DMS 273 treated with DMSO at 0.1 percent for 48 hours (cell line): ENCODE measurements around the gene ZNRF2.
"Not testable (repeated sequence)": the region's sequence is repeated elsewhere in the genome, so short reads cannot be mapped to it uniquely, and the experiment has no call there.

Experiments used
- DNase-seq: peaks from one replicate; lab custom pipeline; 2025; lab: John Stamatoyannopoulos, UW

Gene ZNRF2

DNA sequence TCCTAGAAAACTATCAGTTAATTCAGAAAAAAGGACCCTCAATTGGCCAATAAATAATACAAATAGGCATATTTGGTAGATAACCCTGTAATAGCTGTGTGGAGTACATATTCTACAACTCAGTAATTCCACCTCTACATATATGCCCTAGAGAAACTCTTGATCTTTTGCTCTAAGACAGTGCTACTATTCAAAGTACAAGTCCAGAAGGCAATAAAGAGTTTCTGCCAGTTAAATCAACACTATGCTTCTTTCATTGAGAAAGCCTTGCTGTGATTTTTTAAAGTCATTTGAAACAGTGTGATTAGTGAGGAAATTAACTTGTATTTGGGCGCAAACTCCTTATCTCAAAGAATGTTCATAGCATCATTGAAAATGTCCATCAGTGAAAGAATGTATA, 75.6 kb downstream of the ZNRF2 start:
- DNase-seq: no peak

DNA sequence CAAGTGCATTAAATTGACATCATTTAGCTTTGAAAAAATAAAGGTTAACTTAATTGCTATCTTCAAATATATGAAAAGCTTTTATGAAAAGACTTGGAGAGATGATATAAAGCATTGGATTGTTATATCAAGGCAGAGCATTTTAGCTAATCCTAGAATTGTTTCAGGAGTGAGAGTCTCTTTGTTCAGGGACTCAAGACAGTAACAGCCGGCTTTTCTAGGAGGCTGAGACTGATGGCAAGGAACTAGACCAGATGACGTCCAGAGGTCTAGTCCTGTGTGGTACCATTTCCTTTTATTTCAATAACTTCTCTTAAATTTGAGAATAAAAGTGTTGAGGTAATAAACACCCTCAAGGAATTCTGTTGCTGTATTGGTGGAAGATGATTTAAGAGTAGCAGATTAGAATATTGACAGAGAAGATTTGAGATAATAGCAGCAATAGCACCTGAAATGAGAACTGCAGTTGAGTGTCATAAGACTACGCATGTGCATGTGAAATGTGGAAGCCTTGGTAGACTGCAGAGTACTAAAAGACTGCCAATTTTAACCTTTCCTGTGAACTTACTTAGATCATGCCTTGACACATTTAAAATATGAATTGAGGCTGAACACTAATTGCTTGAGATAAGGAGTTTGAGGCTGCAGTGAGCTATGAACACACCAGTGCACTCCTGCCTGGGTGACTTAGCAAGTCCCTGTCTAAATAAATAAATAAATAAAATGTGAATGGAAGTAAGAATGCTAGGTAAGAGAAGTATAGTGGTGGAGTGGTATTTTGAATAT, 79.6 kb downstream of the ZNRF2 start:
- DNase-seq: no peak

DNA sequence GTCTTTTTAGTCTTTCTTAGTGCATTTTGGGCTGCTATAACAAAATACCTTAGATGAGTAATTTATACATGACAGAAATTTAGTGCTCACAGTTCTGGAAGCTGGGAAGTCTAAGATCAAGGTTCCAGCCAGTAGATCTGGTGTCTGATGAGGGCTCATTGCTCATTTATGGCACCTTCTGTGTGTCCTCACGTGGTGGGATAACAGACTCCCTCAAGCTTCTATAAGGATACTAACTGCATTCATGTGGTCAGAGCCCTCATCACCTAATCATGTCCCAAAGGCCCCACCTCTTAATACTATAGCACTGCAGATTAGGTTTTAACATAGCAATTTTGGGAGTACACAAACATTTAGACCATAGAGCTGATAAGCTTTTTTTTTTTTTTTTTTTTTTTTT, 80.4 kb downstream of the ZNRF2 start:
- DNase-seq: no peak

DNA sequence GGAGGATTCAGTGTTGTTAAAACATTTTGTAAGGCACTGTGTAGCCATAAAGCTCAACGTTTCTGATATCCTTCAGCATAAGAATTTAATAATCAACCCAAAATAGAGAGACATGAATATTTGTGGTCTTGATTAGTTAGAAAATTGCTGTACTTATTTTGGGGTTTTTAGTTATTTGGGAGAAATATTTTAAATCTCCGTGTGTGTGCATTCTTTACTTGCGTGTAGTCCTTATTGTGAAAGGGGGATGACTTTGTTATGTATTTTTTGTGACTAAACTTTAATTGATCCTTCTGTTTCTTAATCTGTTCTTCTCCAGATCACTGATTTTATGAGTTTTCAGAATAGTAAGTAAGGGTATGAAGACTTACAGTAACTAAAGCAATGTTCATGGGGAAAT, 81.2 kb downstream of the ZNRF2 start:
- DNase-seq: no peak

DNA sequence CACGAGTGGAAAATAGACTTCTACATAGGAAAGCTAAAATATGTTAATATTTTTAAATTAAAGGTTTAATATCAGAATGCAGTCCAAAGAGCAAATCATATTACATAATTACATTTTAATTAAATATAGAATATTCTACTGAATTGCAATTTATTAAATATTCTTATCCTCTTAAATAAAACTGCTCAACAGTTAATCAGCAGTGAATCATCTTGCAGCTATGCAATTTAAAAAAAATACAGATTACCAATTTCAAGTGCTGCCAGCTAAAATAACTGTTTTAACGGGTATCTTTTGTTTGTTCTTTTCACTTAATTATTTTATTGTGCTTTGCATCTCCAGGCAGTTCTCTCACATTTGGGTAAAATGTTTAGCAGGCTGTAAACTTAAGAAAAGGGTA, 82.2 kb downstream of the ZNRF2 start:
- DNase-seq: no peak

DNA sequence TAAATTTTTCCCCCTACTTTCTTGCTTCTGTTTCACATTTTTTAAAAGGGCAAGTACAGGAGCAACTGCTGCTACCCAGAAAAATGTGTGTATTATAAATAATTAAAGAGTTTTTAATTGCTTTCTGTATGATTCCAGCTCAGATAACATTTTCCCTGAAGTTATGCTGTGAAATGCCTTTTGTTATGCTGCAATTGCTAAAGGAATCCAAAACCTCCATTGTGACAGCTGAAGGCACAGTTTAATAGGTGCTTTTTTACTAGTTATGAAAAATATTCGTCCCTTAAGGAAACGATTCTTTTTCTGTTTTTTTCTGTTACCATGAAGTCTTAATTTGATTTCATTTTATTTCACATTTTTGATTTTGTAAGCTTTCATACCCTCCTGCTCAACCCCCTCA, 83.2 kb downstream of the ZNRF2 start:
- no peak for DNase-seq

DNA sequence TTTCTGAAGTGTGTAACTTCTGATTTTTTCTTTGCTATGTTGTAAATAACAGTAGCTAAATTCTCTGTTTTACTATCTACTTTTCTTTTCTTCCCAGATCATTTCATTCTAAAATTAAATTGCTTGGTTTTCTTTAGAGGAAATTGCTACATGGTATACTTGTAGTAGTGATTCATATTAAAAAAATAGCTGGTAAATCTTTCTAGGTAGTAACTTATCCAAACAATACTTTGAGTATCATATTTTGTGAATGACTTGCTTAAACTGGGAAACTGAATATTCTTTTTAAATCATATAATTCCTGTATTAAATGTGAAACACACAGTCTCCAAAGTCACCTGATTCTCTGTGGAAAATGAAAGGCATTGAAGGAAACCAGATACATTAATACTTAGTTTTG, 85.5 kb downstream of the ZNRF2 start:
- no peak for DNase-seq

DNA sequence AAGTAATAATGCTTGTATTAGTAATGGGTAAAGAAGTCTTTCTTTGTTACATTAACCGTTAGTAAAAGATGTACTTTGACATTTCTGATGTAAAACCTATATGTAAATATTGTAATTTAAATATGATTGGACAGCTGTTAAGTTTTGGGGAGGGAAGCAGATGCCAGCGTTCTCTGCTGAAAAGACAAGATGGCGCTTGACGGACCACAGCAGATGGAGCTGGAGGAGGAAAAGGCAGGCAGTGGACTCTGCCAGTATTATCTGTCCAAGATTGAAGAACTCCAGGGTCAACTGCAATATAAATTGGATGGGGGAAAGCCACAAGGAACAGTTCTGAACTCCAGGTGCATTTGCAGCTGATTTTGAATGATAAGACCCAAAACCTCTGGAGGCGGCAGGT, 86.9 kb downstream of the ZNRF2 start:
- no peak for DNase-seq

DNA sequence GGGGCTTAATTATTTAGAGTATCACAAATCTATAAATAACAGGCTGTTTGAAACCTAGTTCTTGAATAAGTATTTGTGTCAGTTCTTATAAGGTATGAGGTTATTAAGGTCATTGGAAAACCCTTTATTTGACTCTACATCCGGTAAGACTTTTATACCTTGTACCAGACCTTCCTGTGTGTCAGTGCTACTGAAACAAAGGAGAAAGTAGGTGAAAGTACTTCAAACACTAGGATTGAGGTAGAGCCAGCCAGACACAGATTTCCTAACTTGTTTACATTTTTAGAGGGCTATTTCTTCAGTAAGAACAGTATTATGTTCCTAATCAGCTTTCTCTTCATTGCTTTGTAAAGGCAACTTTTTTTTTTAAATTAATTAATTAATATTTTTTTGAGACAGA, 93.9 kb downstream of the ZNRF2 start:
- DNase-seq: no peak

DNA sequence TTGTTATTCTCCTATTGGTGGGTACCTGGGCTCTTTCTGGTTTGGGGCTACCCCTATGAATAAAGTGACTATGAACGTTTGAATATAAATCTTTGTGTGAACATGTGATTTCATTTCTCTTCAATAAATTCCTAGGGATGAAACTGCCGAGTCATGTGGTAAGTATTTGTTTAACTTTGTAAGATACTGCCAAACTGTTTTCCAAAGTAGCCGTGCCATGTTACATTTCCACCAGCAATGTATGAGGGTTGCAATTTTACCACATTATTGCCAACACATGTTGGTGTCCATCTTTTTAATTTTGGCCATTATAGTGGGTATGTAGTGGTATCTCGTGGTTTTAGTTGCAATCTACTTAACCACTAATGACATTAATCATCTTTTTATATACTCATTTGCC, 94.7 kb downstream of the ZNRF2 start:
- DNase-seq: no peak

DNA sequence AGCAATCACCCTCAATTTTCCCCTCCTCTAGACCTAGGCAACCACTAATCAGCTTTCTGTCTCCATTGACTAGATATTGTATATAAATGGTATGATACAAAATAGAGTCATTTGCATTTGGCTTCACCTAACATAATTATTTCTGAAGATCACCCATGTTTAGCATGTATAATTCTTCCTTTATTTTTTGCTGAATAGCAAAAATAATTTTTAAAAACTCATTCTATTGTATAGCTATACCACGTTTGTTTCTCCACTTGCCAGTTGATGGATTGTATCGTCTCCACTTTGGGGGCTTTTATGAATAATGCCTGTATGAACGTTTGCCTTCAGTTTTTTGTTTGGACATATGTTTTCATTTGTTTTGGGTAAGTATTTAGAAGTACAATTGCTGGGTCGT, 95.3 kb downstream of the ZNRF2 start:
- no peak for DNase-seq

DNA sequence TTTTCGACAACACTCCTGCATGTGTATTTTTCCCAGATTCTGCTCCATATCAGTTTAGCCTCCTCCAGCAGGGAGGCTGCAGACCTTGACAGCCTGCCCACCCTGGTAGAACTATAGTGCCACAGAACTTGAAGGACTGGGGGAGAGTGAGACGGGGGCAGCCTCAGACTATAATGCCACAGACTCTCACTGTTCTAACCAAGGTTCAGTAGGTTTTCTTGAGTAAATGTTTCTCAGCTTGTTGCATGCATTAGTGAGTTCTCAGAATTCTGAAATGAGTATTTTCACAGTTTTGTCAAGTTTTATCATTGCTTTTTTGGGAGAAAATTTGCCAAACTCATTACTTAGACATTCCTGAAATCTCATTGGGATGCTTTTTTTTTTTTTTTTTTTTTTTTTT, 95.9 kb downstream of the ZNRF2 start:
- no peak for DNase-seq

DNA sequence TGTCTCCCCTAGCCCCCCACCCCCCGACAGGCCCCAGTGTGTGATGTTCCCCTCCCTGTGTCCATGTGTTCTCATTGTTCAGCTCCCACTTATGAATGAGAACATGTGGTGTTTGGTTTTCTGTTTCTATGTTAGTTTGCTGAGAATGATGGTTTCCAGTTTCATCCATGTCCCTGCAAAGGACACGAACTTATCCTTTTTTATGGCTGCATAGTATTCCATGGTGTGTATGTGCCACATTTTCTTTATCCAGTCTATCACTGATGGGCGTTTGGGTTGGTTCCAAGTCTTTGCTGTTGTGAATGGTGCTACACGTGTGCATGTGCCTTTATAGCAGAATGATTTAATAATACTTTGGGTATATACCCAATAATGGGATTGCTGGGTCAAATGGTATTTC, 96.4 kb downstream of the ZNRF2 start:
- not testable (repeated sequence) for DNase-seq

DNA sequence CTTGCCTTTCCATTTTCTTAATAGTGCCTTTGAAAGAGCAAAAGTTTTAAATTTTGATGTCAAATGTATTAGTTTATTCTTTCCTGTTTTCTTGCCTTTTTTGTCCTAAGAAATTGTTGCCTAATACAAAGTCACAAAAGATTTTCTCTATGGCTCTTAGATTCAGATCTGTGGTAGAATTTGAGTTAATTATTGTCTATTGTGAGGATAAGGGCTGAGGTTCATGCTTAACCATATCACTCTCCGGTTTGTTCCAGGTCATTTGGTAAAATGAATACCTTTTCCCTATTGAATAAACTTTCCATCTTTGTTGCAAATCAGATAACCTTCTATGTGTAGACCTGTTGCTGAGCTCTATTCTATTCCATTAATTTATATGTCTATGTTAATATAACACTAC, 98.2 kb downstream of the ZNRF2 start:
- DNase-seq: no peak

DNA sequence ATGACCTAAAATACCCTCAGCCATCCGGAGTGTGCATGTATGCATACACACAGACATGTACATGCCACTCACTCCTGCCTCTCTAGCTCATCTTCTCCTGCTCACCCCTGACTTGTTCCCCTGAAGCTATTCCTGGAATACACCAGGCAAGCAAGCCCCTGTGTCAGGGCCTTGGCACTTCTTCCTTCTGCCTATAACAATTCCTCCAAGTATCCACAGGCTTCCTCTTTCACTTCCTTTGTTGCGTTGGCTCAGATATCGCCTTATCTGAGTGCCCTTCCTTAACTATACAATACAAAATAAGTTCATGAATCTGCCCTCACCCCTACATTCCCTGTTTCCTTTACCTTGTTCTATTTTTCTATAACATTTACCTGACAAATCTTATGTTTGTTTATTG, 105.4 kb downstream of the ZNRF2 start:
- DNase-seq: no peak

DNA sequence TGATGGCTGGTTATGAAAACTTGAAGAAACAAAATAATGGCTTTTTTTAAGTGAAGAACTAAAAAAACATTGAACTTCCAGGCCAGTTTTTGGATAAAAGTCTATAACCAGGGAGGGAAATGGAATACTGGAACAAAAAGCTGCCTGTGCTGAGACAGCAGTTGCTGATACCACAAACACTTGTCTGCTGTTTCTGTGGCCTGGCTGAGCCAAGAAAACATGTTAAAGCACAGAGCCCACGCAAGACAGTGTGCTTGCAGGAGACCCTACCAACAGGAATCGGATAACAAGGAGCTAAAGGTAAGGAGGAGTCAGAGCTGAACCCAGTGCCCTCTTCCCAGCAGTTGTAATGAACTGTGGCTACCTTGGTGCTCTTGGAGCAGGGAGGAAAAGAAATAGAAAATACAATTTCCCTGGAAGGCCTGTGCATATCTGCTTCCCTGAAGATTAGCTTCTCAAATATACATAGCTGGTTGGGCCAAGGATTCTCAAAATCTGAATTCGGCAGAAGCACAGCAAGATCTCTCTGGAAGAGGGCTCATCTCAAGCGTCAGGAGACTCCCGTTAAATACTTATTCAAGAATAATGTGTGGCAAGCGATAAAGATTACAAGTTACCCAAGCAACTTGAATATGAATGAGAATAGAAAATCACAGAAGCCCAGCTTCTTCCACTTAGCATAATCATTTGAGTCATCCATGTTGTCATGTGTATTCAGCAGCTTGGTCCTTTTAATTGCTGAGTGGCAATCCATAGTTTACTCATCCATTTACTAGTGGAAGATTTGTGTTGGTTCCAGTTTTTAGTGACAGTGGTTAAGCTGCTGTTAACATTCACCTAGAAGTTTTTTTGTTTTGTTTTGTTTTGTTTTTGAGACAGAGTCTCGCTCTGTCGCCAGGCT, 106.6 kb downstream of the ZNRF2 start:
- DNase-seq: no peak

DNA sequence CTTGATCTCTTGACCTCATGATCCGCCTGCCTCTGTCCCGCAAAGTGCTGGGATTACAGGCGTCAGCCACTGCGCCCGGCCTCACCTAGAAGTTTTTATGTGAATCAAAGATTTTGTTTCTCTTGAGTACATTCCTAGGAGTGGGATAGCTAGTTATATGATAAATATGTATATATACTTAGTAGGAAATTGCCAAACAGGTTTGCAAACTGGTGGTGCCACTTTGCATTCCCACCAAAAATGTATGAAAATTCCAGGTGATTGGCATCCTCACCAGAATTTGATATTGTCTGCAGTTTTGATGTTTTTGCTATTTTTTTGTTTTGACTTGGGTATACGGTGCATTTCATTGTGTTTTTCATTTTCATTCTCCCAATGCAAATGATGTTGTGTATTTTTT, 107.4 kb downstream of the ZNRF2 start:
- DNase-seq: no peak

DNA sequence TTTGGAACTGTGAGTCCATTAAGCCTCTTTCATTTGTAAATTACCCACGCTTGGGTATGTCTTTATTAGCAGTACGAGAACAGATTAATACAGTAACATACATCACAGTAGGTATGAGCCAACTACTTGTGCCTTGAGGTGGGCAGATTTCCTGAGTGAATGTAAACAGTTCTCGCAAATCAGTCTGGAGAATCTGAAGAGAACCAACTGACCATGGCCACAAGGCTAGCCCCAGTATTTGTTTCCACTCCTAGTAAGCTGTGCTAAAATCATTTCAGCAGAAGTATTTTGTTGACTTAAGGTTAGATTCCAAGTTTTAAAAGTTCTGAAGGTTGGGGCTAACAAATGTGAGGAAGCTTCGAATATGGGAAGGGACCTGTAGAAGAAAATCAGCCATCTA, 111.3 kb downstream of the ZNRF2 start:
- DNase-seq: no peak

DNA sequence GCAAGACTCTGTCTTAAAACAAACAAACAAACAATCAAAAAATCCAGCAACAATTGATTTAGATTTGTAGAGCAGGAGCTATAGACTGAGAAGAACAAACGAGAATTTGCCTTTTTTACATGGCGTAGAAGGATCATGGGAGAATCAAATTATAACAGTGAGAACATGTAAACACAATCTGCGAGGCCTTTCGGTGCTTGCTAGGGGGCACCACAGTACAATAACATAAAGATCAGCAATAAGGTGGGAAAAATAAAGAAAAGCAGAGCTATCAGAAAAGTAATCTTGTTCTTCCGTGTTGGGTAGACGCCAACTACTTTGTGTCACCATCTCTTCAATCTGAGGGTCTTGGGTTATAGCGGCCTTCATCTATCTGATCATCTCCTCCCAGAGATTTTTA, 112.0 kb downstream of the ZNRF2 start:
- DNase-seq: no peak

DNA sequence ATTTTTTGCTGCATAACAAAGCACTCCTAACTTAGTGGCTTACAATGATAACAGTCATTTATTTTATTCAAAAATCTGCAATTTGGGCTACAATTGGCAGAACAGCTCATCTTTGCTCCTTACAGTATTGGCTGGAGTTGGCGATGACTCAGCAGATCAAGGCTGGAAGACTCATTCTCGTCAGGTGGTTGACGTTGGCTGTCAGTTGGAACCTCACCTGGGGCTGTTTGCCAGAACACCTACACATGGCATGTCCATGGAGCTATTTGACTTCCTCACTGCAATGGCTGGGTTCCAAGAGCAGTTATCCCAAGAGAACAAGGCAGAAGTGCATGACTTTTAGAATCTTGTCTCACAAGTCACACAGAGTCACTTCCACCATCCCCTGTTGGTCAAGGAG, 119.1 kb downstream of the ZNRF2 start:
- no peak for DNase-seq

DNA sequence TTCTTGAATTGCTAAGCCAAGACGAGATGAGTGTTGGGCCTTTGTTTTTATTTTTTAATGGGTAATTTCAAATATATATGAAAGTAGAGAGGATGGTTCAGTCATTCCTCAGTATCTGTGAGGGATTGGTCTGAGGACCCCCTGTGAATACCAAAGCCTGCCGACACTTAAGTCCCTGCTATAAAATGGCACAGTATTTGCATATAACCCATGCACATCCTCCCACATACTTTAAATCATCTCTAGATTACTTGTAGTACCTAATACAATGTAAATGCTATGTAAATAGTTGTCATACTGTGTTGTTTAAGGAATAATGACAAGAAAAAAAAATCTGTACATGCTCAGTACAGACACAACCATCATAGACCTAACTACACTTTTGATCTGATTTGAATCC, 120.8 kb downstream of the ZNRF2 start:
- no peak for DNase-seq

DNA sequence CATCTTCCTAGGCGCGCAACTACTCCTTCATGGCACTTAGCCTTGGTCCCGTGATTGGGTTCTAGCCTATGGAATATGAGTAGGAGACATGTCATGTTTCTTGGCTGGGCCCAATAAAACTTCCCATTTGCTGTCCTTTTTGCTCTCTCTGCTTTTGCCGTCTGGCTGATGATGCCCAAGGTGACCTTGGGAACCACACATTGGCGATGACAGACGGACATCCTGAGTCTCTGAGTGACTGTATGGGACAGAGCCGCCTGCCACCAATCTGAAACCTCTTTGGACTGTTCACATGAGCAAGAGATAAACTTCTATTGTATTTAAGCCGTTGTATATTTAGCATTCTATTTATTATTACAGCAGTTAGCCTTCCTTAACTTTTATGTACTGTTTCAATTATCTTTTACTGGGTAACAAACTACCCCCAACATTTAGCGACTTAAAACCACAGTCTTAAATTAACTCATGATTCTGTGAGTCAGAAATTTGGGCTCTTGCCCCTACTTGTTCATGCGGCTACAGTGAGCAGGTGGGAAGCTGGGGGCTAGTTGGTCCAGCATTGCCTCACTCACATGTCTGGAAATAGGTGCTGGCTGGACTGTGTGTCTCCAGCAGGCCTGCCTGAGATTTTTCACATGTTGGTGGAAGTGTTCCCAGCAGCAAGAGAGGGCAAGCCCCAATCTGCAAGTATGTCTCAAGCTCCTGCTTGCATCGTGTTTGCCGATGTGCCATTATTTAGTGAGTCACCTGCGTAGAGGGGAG, 122.4 kb downstream of the ZNRF2 start:
- no peak for DNase-seq

DNA sequence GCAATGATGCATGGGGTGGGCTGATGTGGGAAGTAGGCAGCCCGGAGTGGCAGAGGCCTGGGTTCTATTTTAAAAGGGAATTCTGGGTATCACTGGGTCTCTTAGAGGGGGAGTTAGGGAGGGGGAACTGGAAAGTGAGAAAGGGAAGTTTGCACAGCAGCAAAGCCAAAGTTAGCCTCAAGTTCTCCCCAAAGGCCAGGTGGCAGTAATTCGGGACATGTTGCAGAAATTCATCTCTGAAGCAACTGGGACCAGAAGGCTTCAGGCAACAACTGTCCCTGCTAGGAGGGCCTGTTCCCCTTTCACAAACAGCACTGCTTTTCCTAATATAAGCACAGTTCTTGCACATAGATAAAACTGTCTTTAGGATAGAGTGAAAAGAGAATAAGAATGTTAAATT, 126.8 kb downstream of the ZNRF2 start:
- DNase-seq: no peak
